DND-41 (cell line): ENCODE results near the gene HOXC10.

ENCODE experiments used
- ATAC-seq: fragments of 200-7000 bp; cut with Tn5 transposase; 3 replicates; pipeline ENCODE4 v1.9.1; 2021; ENCODE audit warnings: low read depth; ENCODE audit not compliant: insufficient read depth
- DNase-seq: peaks from one replicate; pipeline ENCODE4 v3.0.0-alpha.2; 2020
- H2AFZ ChIP-seq: 2 replicates; pipeline ENCODE4 v1.6.0; 2012; ENCODE audit warnings: low read depth, low read length
- H3K27ac ChIP-seq: 2 replicates; pipeline ENCODE4 v1.5.1; 2012; ENCODE audit warnings: low read length, inconsistent platforms
- H3K27me3 ChIP-seq: fragments of 200-600 bp; sonication (generic); 2 replicates; pipeline ENCODE4 v1.6.0; 2012; ENCODE audit warnings: low read length, mild to moderate bottlenecking, inconsistent platforms; ENCODE audit not compliant: insufficient read depth, poor library complexity
- H3K36me3 ChIP-seq: 2 replicates; pipeline ENCODE4 v1.5.1; 2012; ENCODE audit warnings: low read length, inconsistent platforms; ENCODE audit not compliant: insufficient read depth
- H3K4me1 ChIP-seq: 2 replicates; pipeline ENCODE4 v1.5.1; 2012; ENCODE audit warnings: mild to moderate bottlenecking, low read length; ENCODE audit not compliant: insufficient read depth
- H3K4me2 ChIP-seq: 2 replicates; pipeline ENCODE4 v1.6.0; 2012; ENCODE audit warnings: mild to moderate bottlenecking, moderate library complexity, low read length, inconsistent platforms; ENCODE audit not compliant: insufficient read depth
- H3K4me3 ChIP-seq, 2 experiments: fragments of 200-600 bp in 1 of 2; shearing (Covaris generic) in 1 of 2; 2 replicates each; pipeline ENCODE4 v1.5.1; 2012 to 2016; ENCODE audit warnings: inconsistent platforms in 2 of 2, low read length in 2 of 2, mild to moderate bottlenecking in 2 of 2, low read depth in 1 of 2, moderate library complexity in 1 of 2
- H3K79me2 ChIP-seq: 2 replicates; pipeline ENCODE4 v1.6.0; 2012; ENCODE audit warnings: low read length, inconsistent platforms; ENCODE audit not compliant: insufficient read depth
- H3K9ac ChIP-seq: 2 replicates; pipeline ENCODE4 v1.6.0; 2012; ENCODE audit warnings: low read depth, mild to moderate bottlenecking, inconsistent platforms, low read length, moderate library complexity
- H3K9me3 ChIP-seq: 2 replicates; pipeline ENCODE4 v1.5.1; 2012; ENCODE audit warnings: low read length, moderate library complexity, mild to moderate bottlenecking, inconsistent platforms; ENCODE audit not compliant: insufficient read depth, severe bottlenecking
- H4K20me1 ChIP-seq: 2 replicates; pipeline ENCODE4 v1.6.0; 2012; ENCODE audit warnings: low read length; ENCODE audit not compliant: insufficient read depth
- CTCF ChIP-seq: IDR thresholded peaks from 2 replicates; pipeline ENCODE4 v1.5.1; 2012; ENCODE audit warnings: borderline replicate concordance, low read length, moderate library complexity, mild to moderate bottlenecking; ENCODE audit not compliant: poor library complexity, severe bottlenecking; ENCODE audit errors: extremely low read depth
- EZH2 ChIP-seq: IDR thresholded peaks from 3 replicates; pipeline ENCODE4 v1.6.1; 2012; ENCODE audit warnings: borderline replicate concordance, low read depth, mild to moderate bottlenecking, moderate library complexity, low read length, inconsistent platforms; ENCODE audit not compliant: severe bottlenecking

HOXC10 gene

GRCh38 chr12:53950437-53950773 is 34.5 kb upstream of the HOXC10 start:
- no peaks in the 10 kb centered on the region for H4K20me1 ChIP-seq
- H3K36me3 ChIP-seq: no peaks in the 10 kb centered on the region
- DNase-seq (no peak), ATAC-seq (no peak)
- no peak overlapping the region for H2AFZ ChIP-seq
- no peak overlapping the region for H3K4me3 ChIP-seq
- no peaks in the 10 kb centered on the region for H3K4me1 ChIP-seq
- H3K27me3 ChIP-seq: peaks cover 70% of the 10 kb centered on the region
- no peak overlapping the region for H3K9ac ChIP-seq
- no peak for TF ChIP-seq CTCF
- no peak for TF ChIP-seq EZH2
- no peak overlapping the region for H3K27ac ChIP-seq
- H3K79me2 ChIP-seq: no peaks in the 10 kb centered on the region
- no peaks in the 10 kb centered on the region for H3K9me3 ChIP-seq
- no peak overlapping the region for H3K4me2 ChIP-seq

- DNase-seq: no peak
- H3K27me3 ChIP-seq: peaks cover 69% of the 10 kb centered on the region
- no peak overlapping the region for H3K27ac ChIP-seq
- H2AFZ ChIP-seq: no peak overlapping the region
- no peak for ATAC-seq
- no peak overlapping the region for H3K4me2 ChIP-seq
- no peaks in the 10 kb centered on the region for H3K36me3 ChIP-seq
- TF ChIP-seq EZH2: no peak
- no peak for TF ChIP-seq CTCF
- H3K9me3 ChIP-seq: no peaks in the 10 kb centered on the region
- H4K20me1 ChIP-seq: no peaks in the 10 kb centered on the region
- H3K9ac ChIP-seq: no peak overlapping the region
- no peaks in the 10 kb centered on the region for H3K4me1 ChIP-seq
- no peaks in the 10 kb centered on the region for H3K79me2 ChIP-seq
- H3K4me3 ChIP-seq: no peak overlapping the region
These were observed 34.0 kb upstream of the HOXC10 start for GRCh38 chr12:53950789-53951576.

- H3K4me2 ChIP-seq: no peak overlapping the region
- no peaks in the 10 kb centered on the region for H3K9me3 ChIP-seq
- H3K4me3 ChIP-seq: no peak overlapping the region
- H4K20me1 ChIP-seq: no peaks in the 10 kb centered on the region
- H3K79me2 ChIP-seq: no peaks in the 10 kb centered on the region
- no peaks in the 10 kb centered on the region for H3K36me3 ChIP-seq
- H2AFZ ChIP-seq: no peak overlapping the region
- TF ChIP-seq EZH2 (no peak), CTCF (no peak)
- ATAC-seq (no peak), DNase-seq (no peak)
- H3K27me3 ChIP-seq: peaks cover 70% of the 10 kb centered on the region
- no peak overlapping the region for H3K27ac ChIP-seq
- no peaks in the 10 kb centered on the region for H3K4me1 ChIP-seq
- H3K9ac ChIP-seq: no peak overlapping the region
These were observed 33.2 kb upstream of the HOXC10 start for GRCh38 chr12:53951577-53952334.
